Activated naive CD4-positive, alpha-beta T cell treated with anti-CD3 and anti-CD28 coated beads, Interleukin-2, amount 10 ng/mL, durations not matched to agents 7 days and 5 days (primary cell): ENCODE results near the gene TGFBR3.
"Not testable (repeated sequence)": the region's sequence is repeated elsewhere in the genome, so short reads cannot be mapped to it uniquely, and the experiment has no call there.

Experiments used
- CTCF ChIA-PET: fragments of 350-600 bp; sonication (Branson Sonifier 250); formaldehyde crosslinking; loops from one replicate; lab custom pipeline; 2021; ENCODE audit warnings: antibody characterized with exemption; lab: Charles Lee
- DNase-seq: peaks from one replicate; pipeline ENCODE4 v3.0.0-alpha.2; 2020
- H3K27ac Mint-ChIP-seq: one replicate; pipeline ENCODE4 v1.8.0; 2021; ENCODE audit warnings: mild to moderate bottlenecking, moderate library complexity, mixed read lengths
- H3K27me3 Mint-ChIP-seq: one replicate; pipeline ENCODE4 v1.8.0; 2021; ENCODE audit warnings: mild to moderate bottlenecking, mixed read lengths
- H3K36me3 Mint-ChIP-seq: one replicate; pipeline ENCODE4 v1.8.0; 2021; ENCODE audit warnings: mixed read lengths
- H3K4me1 Mint-ChIP-seq: one replicate; pipeline ENCODE4 v1.8.0; 2021; ENCODE audit warnings: mixed read lengths
- H3K4me3 Mint-ChIP-seq: one replicate; pipeline ENCODE4 v1.8.0; 2021; ENCODE audit warnings: mild to moderate bottlenecking, moderate library complexity, mixed read lengths
- H3K9me3 Mint-ChIP-seq: one replicate; pipeline ENCODE4 v1.8.0; 2021; ENCODE audit warnings: mixed read lengths

Gene TGFBR3

GRCh38 chr1:91851130-91852010 is 34.6 kb downstream of the TGFBR3 start:
- no peak for DNase-seq
- H3K27ac Mint-ChIP-seq, result no peak overlapping the region
- no peaks in the 10 kb centered on the region for H3K4me1 Mint-ChIP-seq
- no peaks in the 10 kb centered on the region for H3K36me3 Mint-ChIP-seq
- no peaks in the 10 kb centered on the region for H3K27me3 Mint-ChIP-seq
- H3K4me3 Mint-ChIP-seq, result no peak overlapping the region
- peaks cover 4% of the 10 kb centered on the region for H3K9me3 Mint-ChIP-seq
- CTCF ChIA-PET, result interaction anchor here (1.3 kb wide), 1 partner anchor 34 kb away, joined by 3 read pairs; the partner anchor contains the start of gene TGFBR3

DNA sequence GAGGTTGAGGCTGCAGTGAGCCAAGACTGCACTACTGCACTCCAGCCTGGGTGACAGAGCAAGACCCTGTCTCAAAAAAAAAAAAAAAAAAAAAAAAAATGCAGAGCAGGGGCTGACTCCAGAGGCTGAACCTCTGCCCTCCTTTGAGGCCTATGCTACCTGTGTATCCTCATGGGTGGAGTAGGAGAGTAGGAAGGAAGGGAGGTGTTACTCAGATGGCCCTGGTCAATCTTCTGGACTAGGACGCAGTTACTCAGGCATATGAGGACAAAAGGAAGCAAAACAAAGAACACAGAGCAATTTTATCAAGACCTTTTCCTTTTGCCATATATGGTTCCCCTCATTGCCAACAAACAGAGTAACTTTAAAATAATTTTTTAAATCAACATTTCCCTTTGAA is 35.2 kb downstream of the TGFBR3 start:
- DNase-seq, result no peak
- no peaks in the 10 kb centered on the region for H3K36me3 Mint-ChIP-seq
- H3K27me3 Mint-ChIP-seq, result no peaks in the 10 kb centered on the region
- no peaks in the 10 kb centered on the region for H3K4me1 Mint-ChIP-seq
- H3K27ac Mint-ChIP-seq, result no peak overlapping the region
- peaks cover 4% of the 10 kb centered on the region for H3K9me3 Mint-ChIP-seq
- CTCF ChIA-PET, result interaction anchor here (1.3 kb wide), 1 partner anchor 35 kb away, joined by 3 read pairs; the partner anchor contains the start of gene TGFBR3
- no peak overlapping the region for H3K4me3 Mint-ChIP-seq

DNA sequence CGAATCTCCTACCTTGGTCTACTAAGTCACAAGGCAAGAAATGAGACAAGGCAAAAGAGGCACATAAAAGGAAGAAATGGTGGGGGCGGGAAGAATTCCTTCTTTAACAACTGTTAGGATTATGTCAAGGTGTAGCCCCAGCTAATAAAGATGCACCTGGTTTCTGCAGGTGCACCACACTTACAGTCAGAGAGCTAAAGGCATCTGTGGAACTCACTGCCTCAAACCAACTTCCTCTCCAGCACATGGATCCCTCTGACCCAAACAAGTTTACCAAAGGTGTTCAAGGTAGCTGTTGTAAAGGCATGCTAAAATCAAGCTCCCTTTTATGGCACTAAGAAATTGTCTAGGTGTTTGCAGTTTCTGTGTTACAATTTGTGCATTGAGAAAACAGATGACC is 38.1 kb downstream of the TGFBR3 start:
- H3K36me3 Mint-ChIP-seq, result peaks cover 10% of the 10 kb centered on the region
- DNase-seq, result no peak
- peaks cover 2% of the 10 kb centered on the region for H3K4me1 Mint-ChIP-seq
- no peak overlapping the region for H3K4me3 Mint-ChIP-seq
- H3K27me3 Mint-ChIP-seq, result no peaks in the 10 kb centered on the region
- H3K9me3 Mint-ChIP-seq, result peaks cover 5% of the 10 kb centered on the region
- CTCF ChIA-PET, result no interaction called here
- no peak overlapping the region for H3K27ac Mint-ChIP-seq

DNA sequence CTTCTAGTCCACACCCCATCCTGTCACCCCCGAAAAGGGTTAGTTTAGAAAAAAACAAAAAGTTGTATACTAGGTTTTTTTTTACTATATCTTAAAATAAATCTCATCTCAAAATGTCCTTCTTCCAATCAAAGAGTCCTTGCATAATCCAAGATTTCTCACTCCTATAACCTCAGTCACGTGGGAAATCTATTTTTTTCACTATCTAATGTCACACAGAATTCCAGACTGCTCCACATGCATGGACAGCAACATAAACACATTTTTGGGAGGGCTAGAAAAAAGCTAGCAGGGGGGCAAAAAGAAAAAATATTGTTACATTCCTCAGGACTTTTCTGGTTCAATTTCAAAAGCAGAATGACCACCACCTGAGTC is 39.3 kb downstream of the TGFBR3 start:
- Mint-ChIP-seq H3K36me3 (peaks cover 10% of the 10 kb centered on the region), H3K27ac (no peak overlapping the region), H3K4me3 (no peak overlapping the region), H3K9me3 (peaks cover 5% of the 10 kb centered on the region), H3K4me1 (peaks cover 13% of the 10 kb centered on the region), H3K27me3 (peaks cover 3% of the 10 kb centered on the region)
- CTCF ChIA-PET, result no interaction called here
- no peak for DNase-seq

DNA sequence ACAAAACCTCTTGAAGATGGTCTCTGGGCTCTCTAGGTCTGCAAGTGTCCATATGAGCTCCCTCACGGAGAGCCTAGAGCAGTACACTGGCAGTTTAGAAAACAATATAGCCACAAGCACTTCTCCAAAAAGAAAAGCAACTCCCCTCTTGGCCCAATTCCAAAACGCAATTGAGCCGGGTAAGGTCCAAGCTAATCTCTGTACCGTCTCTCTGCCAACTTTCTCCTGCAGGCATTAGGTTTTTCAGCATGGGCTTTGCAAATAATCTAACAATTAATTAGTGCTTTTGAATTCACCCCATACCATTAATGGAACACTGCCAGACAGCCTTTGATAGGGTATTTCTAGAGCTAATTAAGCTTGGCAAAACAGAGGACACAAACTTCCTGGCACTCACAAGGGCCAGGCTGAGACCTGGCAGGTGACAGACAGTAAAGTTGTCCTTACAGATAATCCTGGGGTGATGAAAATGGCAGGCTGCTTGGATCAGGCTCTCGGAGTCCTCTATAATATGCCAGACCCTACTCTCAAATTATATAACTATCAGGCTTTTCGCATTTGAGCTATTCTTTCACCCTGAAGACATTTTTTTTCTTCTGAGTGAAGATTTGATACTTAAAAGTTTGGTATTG is 39.8 kb downstream of the TGFBR3 start:
- Mint-ChIP-seq H3K4me1 (peaks cover 13% of the 10 kb centered on the region), H3K36me3 (peaks cover 10% of the 10 kb centered on the region), H3K27me3 (peaks cover 3% of the 10 kb centered on the region), H3K27ac (no peak overlapping the region), H3K9me3 (peaks cover 5% of the 10 kb centered on the region), H3K4me3 (no peak overlapping the region)
- CTCF ChIA-PET, result interaction anchor here (1.5 kb wide), 1 partner anchor 344 kb away, joined by 6 read pairs; no protein-coding TSS in a partner anchor
- no peak for DNase-seq

DNA sequence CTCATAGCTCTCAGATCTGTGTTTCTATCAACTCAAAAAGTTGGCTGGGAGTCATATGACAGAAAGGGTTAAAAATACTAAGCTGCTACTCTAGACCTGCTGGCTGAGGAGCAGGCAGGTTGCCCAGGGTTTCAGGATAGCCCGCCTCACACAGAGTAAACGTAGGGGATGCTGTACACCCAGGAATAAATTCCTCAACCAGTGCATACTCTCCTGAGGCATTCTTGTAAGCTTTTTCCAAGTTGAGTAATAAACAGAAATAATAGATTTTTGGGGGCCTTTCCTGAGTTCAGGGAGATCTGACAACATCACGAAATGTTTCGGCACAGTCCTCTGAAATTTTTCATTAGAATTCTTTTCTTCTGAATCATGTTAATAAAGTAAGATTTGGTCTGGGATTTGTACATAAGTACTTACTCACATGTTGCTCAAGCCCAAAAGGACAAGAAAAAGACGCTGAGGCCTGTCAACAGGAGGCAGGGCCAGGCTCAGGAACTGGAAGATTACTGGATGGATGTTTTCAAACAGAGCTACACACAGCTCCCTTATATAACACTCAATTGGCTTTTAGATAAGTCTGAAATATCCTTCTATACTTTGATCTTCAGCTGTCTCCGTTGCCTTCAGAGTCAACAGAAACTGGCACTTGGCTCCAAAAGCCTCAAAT is 41.0 kb downstream of the TGFBR3 start:
- CTCF ChIA-PET, result interaction anchor here (0.6 to 1.5 kb wide), 2 partner anchors 27 to 343 kb away, joined by 3 to 6 read pairs; no protein-coding TSS in a partner anchor
- DNase-seq, result no peak
- Mint-ChIP-seq H3K27ac (no peak overlapping the region), H3K27me3 (peaks cover 3% of the 10 kb centered on the region), H3K4me3 (no peak overlapping the region), H3K36me3 (peaks cover 10% of the 10 kb centered on the region), H3K9me3 (peaks cover 5% of the 10 kb centered on the region), H3K4me1 (peaks cover 13% of the 10 kb centered on the region)

DNA sequence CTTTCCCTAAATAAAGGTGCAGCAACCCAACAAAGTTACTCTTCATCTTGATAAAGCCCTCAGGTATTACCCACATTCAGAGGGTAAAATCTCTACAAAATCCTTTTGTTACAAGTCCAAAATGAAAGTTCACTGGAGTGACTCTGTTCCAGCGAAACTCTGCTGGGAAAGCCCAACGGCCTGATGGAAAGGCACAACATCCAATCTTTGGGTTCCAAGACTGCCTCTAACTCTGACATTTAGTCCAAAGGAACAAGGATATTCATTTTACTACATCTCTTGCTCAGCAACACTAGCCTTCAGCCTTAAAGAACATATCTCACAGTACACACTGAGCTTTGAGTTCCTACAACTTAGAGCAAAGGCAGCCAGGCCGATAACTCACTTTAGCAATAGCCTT is 42.1 kb downstream of the TGFBR3 start:
- Mint-ChIP-seq H3K27ac (no peak overlapping the region), H3K4me3 (no peak overlapping the region), H3K36me3 (peaks cover 10% of the 10 kb centered on the region), H3K9me3 (peaks cover 5% of the 10 kb centered on the region), H3K4me1 (peaks cover 13% of the 10 kb centered on the region), H3K27me3 (peaks cover 3% of the 10 kb centered on the region)
- DNase-seq, result no peak
- CTCF ChIA-PET, result no interaction called here

DNA sequence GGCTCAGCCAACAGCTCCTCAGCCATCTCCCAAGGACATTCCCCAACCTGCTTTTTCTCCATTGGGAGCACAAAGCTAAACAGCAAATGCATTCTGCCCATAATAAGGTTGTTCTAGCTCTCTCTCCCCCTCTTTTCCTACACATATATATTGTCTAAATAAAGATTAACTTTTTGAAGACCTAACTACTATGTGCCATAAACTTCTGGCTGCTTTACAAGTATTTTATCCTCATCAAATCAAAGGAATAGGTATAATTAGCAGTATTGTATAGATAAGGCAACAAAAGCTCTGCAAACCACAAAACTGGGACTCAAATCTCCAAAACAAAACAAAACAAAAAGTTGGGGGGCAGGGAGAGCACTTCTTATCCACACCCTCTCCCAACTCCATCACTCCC is 43.4 kb downstream of the TGFBR3 start:
- H3K4me3 Mint-ChIP-seq, result no peak overlapping the region
- peaks cover 10% of the 10 kb centered on the region for H3K36me3 Mint-ChIP-seq
- H3K27me3 Mint-ChIP-seq, result peaks cover 3% of the 10 kb centered on the region
- H3K9me3 Mint-ChIP-seq, result peaks cover 5% of the 10 kb centered on the region
- CTCF ChIA-PET, result interaction anchor here (1.2 kb wide), 1 partner anchor 13 kb away, joined by 3 read pairs; no protein-coding TSS in a partner anchor
- DNase-seq, result no peak
- H3K4me1 Mint-ChIP-seq, result peaks cover 13% of the 10 kb centered on the region
- H3K27ac Mint-ChIP-seq, result no peak overlapping the region

GRCh38 chr1:91842056-91842455 is 43.9 kb downstream of the TGFBR3 start:
- peaks cover 5% of the 10 kb centered on the region for H3K9me3 Mint-ChIP-seq
- no peak overlapping the region for H3K27ac Mint-ChIP-seq
- H3K4me3 Mint-ChIP-seq, result no peak overlapping the region
- H3K4me1 Mint-ChIP-seq, result peaks cover 13% of the 10 kb centered on the region
- peaks cover 10% of the 10 kb centered on the region for H3K36me3 Mint-ChIP-seq
- CTCF ChIA-PET, result interaction anchor here (1.2 kb wide), 1 partner anchor 12 kb away, joined by 3 read pairs; no protein-coding TSS in a partner anchor
- peaks cover 3% of the 10 kb centered on the region for H3K27me3 Mint-ChIP-seq
- DNase-seq, result no peak

DNA sequence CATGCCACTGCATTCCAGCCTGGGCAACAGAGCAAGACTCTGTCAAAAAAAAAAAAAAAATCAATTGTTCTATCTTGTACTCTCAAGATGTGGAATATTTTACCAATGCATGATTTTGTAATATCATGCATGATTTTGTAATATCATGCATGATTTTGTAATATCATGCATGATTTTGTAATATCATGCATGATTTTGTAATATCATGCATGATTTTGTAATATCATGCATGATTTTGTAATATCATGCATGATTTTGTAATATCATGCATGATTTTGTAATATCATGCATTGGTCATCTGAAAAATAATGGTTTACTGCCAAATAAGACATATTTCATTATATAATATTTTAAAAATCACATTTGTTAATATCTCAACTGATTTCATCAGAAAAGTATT is 45.7 kb downstream of the TGFBR3 start:
- H3K27ac Mint-ChIP-seq, H3K4me3 Mint-ChIP-seq, H3K27me3 Mint-ChIP-seq, CTCF ChIA-PET, DNase-seq, H3K9me3 Mint-ChIP-seq: not testable (repeated sequence)
- Mint-ChIP-seq H3K36me3 (peaks cover 10% of the 10 kb centered on the region), H3K4me1 (peaks cover 13% of the 10 kb centered on the region)

DNA sequence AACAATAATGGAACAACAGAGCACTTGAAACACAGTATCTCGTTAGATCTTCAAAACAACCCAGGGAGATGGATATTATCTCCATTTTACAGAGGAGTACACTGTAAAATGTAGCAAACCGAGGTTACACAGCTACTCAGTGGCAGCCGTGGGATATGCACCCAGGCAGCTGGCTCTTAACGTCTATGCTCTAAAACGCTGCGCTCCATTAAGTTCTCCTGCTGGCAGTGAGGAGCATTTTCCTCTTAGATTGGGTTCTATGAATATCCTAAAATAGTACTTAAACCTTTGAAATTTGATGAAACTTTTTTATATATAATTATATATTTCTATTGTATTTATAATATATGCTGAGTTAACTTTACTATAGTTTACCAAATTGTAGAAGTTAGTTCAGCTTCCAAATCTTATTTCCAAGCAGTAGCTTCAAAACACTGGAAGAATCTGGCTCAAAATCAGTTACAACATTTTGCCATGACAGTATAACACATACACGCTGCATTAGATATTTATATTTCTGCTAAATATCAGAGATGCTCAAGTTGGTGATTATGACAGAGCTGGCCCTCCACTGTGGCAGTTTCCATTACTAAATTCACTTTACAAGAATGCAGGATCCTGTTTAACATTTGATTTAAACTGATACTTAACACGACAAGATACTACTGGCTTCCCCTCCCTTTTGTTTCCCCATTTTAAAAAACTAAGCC is 49.5 kb downstream of the TGFBR3 start:
- Mint-ChIP-seq H3K4me3 (no peak overlapping the region), H3K27ac (no peak overlapping the region), H3K36me3 (peaks cover 1% of the 10 kb centered on the region), H3K27me3 (no peaks in the 10 kb centered on the region), H3K9me3 (no peaks in the 10 kb centered on the region), H3K4me1 (no peaks in the 10 kb centered on the region)
- CTCF ChIA-PET, result no interaction called here
- no peak for DNase-seq

- H3K36me3 Mint-ChIP-seq, result peaks cover 1% of the 10 kb centered on the region
- H3K27ac Mint-ChIP-seq, result no peak overlapping the region
- no peaks in the 10 kb centered on the region for H3K27me3 Mint-ChIP-seq
- DNase-seq, result no peak
- CTCF ChIA-PET, result interaction anchor here (1.2 kb wide), 1 partner anchor 50 kb away, joined by 5 read pairs; no protein-coding TSS in a partner anchor
- peaks cover 14% of the 10 kb centered on the region for H3K4me1 Mint-ChIP-seq
- no peaks in the 10 kb centered on the region for H3K9me3 Mint-ChIP-seq
- no peak overlapping the region for H3K4me3 Mint-ChIP-seq
Measured at GRCh38 chr1:91835087-91835521, 50.8 kb downstream of the TGFBR3 start.

GRCh38 chr1:91834549-91834948 is 51.4 kb downstream of the TGFBR3 start:
- not testable (repeated sequence) for H3K36me3 Mint-ChIP-seq, H3K27me3 Mint-ChIP-seq, H3K9me3 Mint-ChIP-seq, H3K27ac Mint-ChIP-seq, H3K4me3 Mint-ChIP-seq, DNase-seq
- peaks cover 15% of the 10 kb centered on the region for H3K4me1 Mint-ChIP-seq
- CTCF ChIA-PET, result interaction anchor here (1.2 kb wide), 1 partner anchor 50 kb away, joined by 5 read pairs; no protein-coding TSS in a partner anchor
